AG10803 (cell line): ENCODE results near the gene RBM12.

Experiments
- DNase-seq: peaks from one replicate; pipeline ENCODE4 v3.0.0; 2010; ENCODE audit warnings: low read depth
- H3K4me3 ChIP-seq: 2 replicates; pipeline ENCODE4 v1.5.1; 2011; ENCODE audit warnings: mild to moderate bottlenecking, low read length, control low read depth
- TF ChIP-seq, protein P1 (sequence below): conservative IDR thresholded peaks from 2 replicates; pipeline ENCODE4 v1.5.1; 2011; ENCODE audit warnings: mild to moderate bottlenecking, low read length, control low read depth, inconsistent platforms

Gene RBM12

DNA sequence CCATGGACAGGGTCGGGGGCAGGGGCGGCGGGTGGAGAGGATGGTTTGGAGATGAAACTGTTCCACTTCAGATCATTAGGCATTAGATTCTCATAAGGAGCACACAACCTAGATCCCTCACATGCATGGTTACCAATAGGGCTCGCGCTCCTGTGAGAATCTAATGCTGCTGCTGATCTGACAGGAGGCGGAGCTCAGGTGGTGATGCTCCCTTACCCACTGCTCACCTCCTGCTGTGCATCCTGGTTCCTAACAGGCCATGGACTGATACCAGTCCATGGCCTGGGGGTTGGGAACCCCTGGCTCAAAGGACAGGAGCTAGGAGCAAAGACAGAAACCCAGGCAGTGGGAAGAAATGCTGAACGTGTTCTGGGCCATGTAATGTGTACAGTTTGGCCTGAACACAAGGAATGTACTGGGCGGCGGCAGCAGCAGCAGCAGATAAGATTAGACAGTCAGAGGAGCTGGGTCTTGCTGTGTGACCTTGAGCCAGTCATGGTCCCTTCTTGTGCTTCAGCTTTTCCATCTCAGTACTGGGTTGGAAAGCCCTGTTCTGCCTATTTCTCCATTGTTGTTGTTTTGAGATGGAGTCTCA, 53.8 kb downstream of the RBM12 start:
- no peak for DNase-seq
- no peak overlapping the region for H3K4me3 ChIP-seq
- TF ChIP-seq, protein P1, sequence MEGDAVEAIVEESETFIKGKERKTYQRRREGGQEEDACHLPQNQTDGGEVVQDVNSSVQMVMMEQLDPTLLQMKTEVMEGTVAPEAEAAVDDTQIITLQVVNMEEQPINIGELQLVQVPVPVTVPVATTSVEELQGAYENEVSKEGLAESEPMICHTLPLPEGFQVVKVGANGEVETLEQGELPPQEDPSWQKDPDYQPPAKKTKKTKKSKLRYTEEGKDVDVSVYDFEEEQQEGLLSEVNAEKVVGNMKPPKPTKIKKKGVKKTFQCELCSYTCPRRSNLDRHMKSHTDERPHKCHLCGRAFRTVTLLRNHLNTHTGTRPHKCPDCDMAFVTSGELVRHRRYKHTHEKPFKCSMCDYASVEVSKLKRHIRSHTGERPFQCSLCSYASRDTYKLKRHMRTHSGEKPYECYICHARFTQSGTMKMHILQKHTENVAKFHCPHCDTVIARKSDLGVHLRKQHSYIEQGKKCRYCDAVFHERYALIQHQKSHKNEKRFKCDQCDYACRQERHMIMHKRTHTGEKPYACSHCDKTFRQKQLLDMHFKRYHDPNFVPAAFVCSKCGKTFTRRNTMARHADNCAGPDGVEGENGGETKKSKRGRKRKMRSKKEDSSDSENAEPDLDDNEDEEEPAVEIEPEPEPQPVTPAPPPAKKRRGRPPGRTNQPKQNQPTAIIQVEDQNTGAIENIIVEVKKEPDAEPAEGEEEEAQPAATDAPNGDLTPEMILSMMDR = no peak

DNA sequence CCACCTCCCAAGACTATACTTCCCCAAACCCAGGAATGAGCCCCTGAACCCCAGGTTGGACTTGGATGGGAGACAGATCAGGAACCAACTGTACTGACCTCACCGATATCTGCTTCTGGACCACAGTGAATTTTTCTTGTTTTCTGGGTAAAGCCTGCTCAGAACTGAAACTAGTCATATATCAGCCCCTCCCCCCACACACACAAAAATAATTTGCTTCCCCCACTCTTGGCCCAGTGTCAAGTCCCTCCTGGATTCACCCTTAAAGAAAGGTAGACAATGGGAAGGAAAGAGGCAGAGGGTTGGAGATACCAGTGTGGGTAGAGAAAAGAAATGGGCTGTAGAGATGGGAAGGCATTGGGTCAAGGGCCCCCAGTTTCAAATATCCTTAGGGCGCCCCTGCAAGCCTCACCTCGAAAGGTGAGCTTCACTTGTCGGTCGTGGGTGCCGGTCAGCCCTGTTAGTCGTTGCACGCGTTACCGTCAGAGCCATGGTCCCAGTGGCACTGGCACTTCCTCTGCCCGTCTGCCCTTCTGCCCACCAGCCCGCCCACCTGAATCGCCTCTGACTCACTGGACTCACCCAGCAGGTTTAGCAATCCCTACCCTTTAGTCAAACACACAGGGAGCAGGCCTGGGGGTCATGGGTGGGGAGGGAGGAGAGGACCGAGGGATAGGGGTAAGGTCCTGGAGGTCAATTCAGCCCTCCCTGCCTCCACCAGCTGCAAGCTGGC, 57.5 kb downstream of the RBM12 start:
- H3K4me3 ChIP-seq = no peak overlapping the region
- no peak for DNase-seq
- TF ChIP-seq, protein P1 = no peak

DNA sequence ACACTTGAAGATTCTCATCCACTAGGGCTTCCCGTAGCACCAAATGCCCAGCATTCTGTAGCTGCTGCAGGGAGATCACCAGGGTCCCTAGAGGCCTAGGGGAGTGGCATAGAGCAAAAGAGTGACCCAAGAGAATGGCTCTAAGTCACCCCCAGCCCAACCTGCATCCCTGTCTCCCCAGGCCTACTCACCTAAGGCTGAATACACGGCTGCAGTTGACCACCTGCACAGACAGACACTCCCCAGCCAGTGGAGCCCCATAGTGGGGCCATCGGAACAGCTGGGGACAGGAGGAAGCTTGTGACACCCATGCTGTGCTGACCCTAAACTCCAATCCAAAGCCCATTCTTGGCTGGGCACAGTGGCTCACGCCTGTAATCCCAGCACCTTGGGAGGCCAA, 58.6 kb downstream of the RBM12 start:
- H3K4me3 ChIP-seq = no peak overlapping the region
- TF ChIP-seq, protein P1 = no peak
- no peak for DNase-seq

DNA sequence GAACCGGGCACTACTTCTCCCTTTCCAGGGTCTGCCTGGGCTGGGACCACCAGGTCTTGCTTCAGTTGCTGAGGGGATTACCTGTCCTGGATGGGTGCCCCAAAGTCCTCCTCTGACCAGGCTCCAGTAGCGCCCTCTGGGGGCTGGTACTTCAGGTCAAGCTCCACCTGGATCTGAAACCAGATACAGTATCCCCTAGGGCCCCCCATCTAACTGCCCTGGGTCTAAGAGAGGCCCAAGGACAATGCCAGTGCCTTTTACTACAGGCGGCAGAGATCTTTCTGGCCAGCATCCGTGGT, 60.3 kb downstream of the RBM12 start:
- TF ChIP-seq, protein P1 = peak; percentile 17; the same call in 1 of the 2 replicates
- DNase-seq = no peak
- no peak overlapping the region for H3K4me3 ChIP-seq

DNA sequence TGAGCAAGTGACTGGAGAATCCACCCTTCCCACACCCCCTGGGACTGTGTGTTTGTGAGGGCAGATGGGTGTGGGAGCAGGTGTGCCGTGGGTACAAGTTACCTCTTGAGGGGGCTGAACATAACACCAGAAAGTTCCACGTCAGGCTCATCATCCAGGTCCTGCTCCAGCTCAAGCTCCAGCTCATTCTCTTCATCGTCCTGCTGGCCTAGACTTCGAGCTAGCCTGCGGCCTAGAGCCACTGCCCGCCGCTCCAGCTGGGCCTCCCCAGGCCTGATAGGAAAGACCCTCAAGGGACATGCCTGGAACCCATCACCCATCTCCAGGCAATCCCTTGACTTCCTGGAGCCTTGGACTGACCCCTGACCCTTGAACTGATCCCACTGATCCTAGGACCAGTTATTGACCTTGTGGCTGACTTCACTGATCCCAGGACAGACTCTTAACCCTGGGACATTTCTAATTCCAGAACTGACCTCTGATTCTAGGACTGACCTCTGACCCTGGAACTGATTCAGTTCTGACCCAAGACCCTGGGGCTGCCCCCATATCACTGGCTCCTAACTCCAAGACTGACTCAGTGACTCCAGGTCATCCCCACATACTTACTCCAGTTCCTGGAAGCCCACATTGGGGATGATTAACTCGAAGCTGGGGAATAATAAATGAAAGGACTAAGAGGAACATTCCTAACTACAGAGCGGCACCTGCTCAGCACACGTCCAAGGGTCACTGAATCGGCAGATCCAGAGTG, 60.8 kb downstream of the RBM12 start:
- TF ChIP-seq, protein P1 = no peak
- DNase-seq = no peak
- no peak overlapping the region for H3K4me3 ChIP-seq

DNA sequence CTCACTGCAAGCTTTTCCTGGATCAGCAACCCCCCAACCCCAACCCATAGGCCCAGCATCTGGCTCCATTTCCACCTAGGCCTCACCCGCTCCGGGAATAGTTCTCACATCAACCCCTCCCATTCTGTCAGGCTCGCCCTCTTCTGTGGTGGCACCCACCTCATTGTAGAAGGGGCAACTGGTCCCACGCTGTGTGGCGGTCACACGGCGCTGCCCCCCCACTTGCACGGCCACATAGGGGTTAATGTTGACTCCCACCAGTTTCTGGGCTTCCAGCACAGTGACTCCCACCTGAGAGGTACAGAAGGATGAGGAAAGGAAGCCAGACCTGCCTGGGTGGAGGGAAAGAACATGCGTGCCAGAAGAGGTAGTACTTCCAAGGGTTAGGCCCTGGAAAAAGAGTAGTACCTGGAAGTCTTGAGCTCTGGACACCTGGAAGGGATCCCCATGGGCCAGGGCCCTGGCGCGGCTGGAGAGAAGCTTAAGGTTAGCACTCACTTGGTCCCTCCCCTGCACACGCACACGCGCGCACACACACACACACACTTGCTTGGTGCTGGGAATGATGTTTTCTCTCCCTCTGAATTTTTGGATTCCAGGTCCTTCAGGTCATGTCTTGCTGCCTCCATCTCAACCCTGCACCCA, 61.7 kb downstream of the RBM12 start:
- no peak for DNase-seq
- no peak overlapping the region for H3K4me3 ChIP-seq
- TF ChIP-seq, protein P1 = no peak
